OCI-LY3 (cell line): Measurements from ENCODE around the gene IL13.

ENCODE experiments used
- H2AFZ ChIP-seq: fragments of 200-600, 300-600 bp; shearing (Covaris generic); 2 replicates; pipeline ENCODE4 v1.6.0; 2014; ENCODE audit warnings: antibody characterized with exemption, low read depth, low read length
- H3K27ac ChIP-seq: fragments of 200-600, 300-600 bp; sonication (generic); 2 replicates; pipeline ENCODE4 v1.5.1; 2014; ENCODE audit warnings: mild to moderate bottlenecking, low read length, moderate library complexity, mixed read lengths
- H3K27me3 ChIP-seq: fragments of 200-600, 300-600 bp; sonication (generic); 2 replicates; pipeline ENCODE4 v1.6.1; 2014; ENCODE audit warnings: low read depth, low read length, mixed read lengths
- H3K36me3 ChIP-seq: fragments of 200-600, 300-600 bp; sonication (generic); replicated peaks from 2 replicates; pipeline ENCODE3; 2014; ENCODE audit warnings: low read depth, low read length, mixed read lengths
- H3K4me1 ChIP-seq: fragments of 300-600, 200-600 bp; sonication (generic); 2 replicates; pipeline ENCODE4 v1.6.1; 2014; ENCODE audit warnings: low read length, mixed read lengths
- H3K4me2 ChIP-seq: fragments of 200-600, 300-600 bp; sonication (generic); 2 replicates; pipeline ENCODE4 v1.6.1; 2014; ENCODE audit warnings: low read length, mixed read lengths
- H3K4me3 ChIP-seq: fragments of 300-600, 200-600 bp; sonication (generic); 2 replicates; pipeline ENCODE4 v1.5.1; 2014; ENCODE audit warnings: antibody characterized with exemption, mild to moderate bottlenecking, low read length, moderate library complexity
- H3K79me2 ChIP-seq: fragments of 300-600, 200-600 bp; shearing (Covaris generic); 2 replicates; pipeline ENCODE4 v1.6.1; 2014; ENCODE audit warnings: mild to moderate bottlenecking, low read length, mixed read lengths
- H3K9ac ChIP-seq: fragments of 300-600, 200-600 bp; shearing (Covaris generic); 2 replicates; pipeline ENCODE4 v1.6.0; 2014; ENCODE audit warnings: mild to moderate bottlenecking, low read length, moderate library complexity
- H3K9me3 ChIP-seq: fragments of 200-600, 300-600 bp; shearing (Covaris generic); 2 replicates; pipeline ENCODE4 v1.6.1; 2014; ENCODE audit warnings: low read length, mixed read lengths; ENCODE audit not compliant: insufficient read depth
- H4K20me1 ChIP-seq: fragments of 200-600, 300-600 bp; sonication (generic); 2 replicates; pipeline ENCODE4 v1.6.1; 2016; ENCODE audit warnings: low read length, mixed read lengths; ENCODE audit not compliant: insufficient read depth
- CTCF ChIP-seq: fragments of 200-600, 300-600 bp; sonication (generic); IDR thresholded peaks from 2 replicates; pipeline ENCODE4 v1.5.1; 2014; ENCODE audit warnings: antibody characterized with exemption, low read length, low read depth
- EZH2phosphoT487 ChIP-seq: fragments of 200-600 bp; shearing (Covaris generic); IDR thresholded peaks from 2 replicates; pipeline ENCODE4 v1.6.1; 2018; ENCODE audit warnings: antibody characterized with exemption, mixed run types, low read depth

The IL13 gene

GRCh38 chr5:132662925-132663770, 5.2 kb downstream of the IL13 start:
- Histone ChIP-seq H3K36me3 (no peaks in the 10 kb centered on the region), H3K4me3 (no peak overlapping the region), H3K4me1 (peaks cover 16% of the 10 kb centered on the region), H3K27ac (no peak overlapping the region), H3K9me3 (no peaks in the 10 kb centered on the region), H4K20me1 (no peaks in the 10 kb centered on the region), H2AFZ (peak overlapping the region; percentile 82), H3K27me3 (no peaks in the 10 kb centered on the region), H3K9ac (no peak overlapping the region), H3K4me2 (0 out of 2 replicates have a peak overlapping the region, but pooled peaks have one; percentile 8), H3K79me2 (no peaks in the 10 kb centered on the region)
- TF ChIP-seq CTCF (no peak), EZH2phosphoT487 (no peak)

GRCh38 chr5:132663771-132664695, 6.1 kb downstream of the IL13 start:
- no peak overlapping the region for H3K4me2 ChIP-seq

GRCh38 chr5:132664696-132665209, 6.8 kb downstream of the IL13 start:
- H4K20me1 ChIP-seq, result no peaks in the 10 kb centered on the region
- H3K27ac ChIP-seq, result no peak overlapping the region
- no peak overlapping the region for H2AFZ ChIP-seq
- H3K27me3 ChIP-seq, result no peaks in the 10 kb centered on the region
- H3K4me2 ChIP-seq, result no peak overlapping the region
- no peak for TF ChIP-seq CTCF
- TF ChIP-seq EZH2phosphoT487, result no peak
- H3K9ac ChIP-seq, result no peak overlapping the region
- H3K9me3 ChIP-seq, result no peaks in the 10 kb centered on the region
- H3K4me3 ChIP-seq, result no peak overlapping the region
- no peaks in the 10 kb centered on the region for H3K79me2 ChIP-seq
- H3K36me3 ChIP-seq, result no peaks in the 10 kb centered on the region
- H3K4me1 ChIP-seq, result peaks cover 14% of the 10 kb centered on the region

More at GRCh38 chr5:132663771-132664695, 6.1 kb downstream of the IL13 start:
- TF ChIP-seq CTCF (no peak), EZH2phosphoT487 (no peak)
- no peak overlapping the region; the same call in 1 of the 2 replicates for H2AFZ ChIP-seq
- no peaks in the 10 kb centered on the region for H3K9me3 ChIP-seq
- no peaks in the 10 kb centered on the region for H3K27me3 ChIP-seq
- no peak overlapping the region for H3K4me3 ChIP-seq
- H3K27ac ChIP-seq, result no peak overlapping the region
- no peaks in the 10 kb centered on the region for H4K20me1 ChIP-seq
- no peak overlapping the region for H3K9ac ChIP-seq
- H3K36me3 ChIP-seq, result no peaks in the 10 kb centered on the region
- no peaks in the 10 kb centered on the region for H3K79me2 ChIP-seq
- peaks cover 16% of the 10 kb centered on the region for H3K4me1 ChIP-seq
